ENCODE measurements around the gene FAM185A.

- no peak for TF ChIP-seq POLR2AphosphoS5 (IDR thresholded peaks at IDR 0.05)
- no peak for TF ChIP-seq POLR2A (IDR thresholded peaks at IDR 0.05)
- TF ChIP-seq, protein P1, sequence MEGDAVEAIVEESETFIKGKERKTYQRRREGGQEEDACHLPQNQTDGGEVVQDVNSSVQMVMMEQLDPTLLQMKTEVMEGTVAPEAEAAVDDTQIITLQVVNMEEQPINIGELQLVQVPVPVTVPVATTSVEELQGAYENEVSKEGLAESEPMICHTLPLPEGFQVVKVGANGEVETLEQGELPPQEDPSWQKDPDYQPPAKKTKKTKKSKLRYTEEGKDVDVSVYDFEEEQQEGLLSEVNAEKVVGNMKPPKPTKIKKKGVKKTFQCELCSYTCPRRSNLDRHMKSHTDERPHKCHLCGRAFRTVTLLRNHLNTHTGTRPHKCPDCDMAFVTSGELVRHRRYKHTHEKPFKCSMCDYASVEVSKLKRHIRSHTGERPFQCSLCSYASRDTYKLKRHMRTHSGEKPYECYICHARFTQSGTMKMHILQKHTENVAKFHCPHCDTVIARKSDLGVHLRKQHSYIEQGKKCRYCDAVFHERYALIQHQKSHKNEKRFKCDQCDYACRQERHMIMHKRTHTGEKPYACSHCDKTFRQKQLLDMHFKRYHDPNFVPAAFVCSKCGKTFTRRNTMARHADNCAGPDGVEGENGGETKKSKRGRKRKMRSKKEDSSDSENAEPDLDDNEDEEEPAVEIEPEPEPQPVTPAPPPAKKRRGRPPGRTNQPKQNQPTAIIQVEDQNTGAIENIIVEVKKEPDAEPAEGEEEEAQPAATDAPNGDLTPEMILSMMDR (IDR thresholded peaks at IDR 0.05), result no peak
Observed at GRCh38 chr7:102849079-102849478, 100.3 kb downstream of the FAM185A start.
